ENCODE measurements around the gene AKAP6. TPM values are rescaled to one million over a fixed set of nuclear protein-coding genes. Genes with fewer than 3 reads are reported as not detected.

The AKAP6 gene
- 0.06 and 2.3 TPM in 2 replicates for total RNA-seq (2014; rRNA removed; shearing (Covaris generic))

- DNase-seq (ENCODE audit: low spot score), result peak; percentile 97
- in situ Hi-C loops (cut with HindIII; ENCODE audit: low sequenced_read_pairs), result no loop called here
These were observed at the start of gene AKAP6 for GRCh38 chr14:32329146-32329545. Gene AKAP6, plus strand, starts transcription at chr14:32329298. Its CDS starts 104,196 bp downstream, at chr14:32433494.

GRCh38 chr14:32286602-32287001, 42.5 kb upstream of the AKAP6 start:
- no peak for DNase-seq (ENCODE audit: low spot score)
- in situ Hi-C loops (cut with HindIII; ENCODE audit: low sequenced_read_pairs), result no loop called here

GRCh38 chr14:32296366-32296765, 32.7 kb upstream of the AKAP6 start:
- in situ Hi-C loops (cut with HindIII; ENCODE audit: low sequenced_read_pairs), result no loop called here
- no peak for DNase-seq (ENCODE audit: low spot score)

- in situ Hi-C loops (cut with HindIII; ENCODE audit: low sequenced_read_pairs), result no loop called here
These were observed 30.8 kb upstream of the AKAP6 start for GRCh38 chr14:32298346-32298745.

GRCh38 chr14:32300136-32300535, 29.0 kb upstream of the AKAP6 start:
- no peak for DNase-seq (ENCODE audit: low spot score)
- in situ Hi-C loops (cut with HindIII; ENCODE audit: low sequenced_read_pairs), result no loop called here

More at GRCh38 chr14:32298346-32298745, 30.8 kb upstream of the AKAP6 start:
- DNase-seq (ENCODE audit: low spot score), result no peak

- no peak for DNase-seq (ENCODE audit: low spot score)
- in situ Hi-C loops (cut with HindIII; ENCODE audit: low sequenced_read_pairs), result no loop called here
These were observed 25.2 kb upstream of the AKAP6 start for GRCh38 chr14:32303865-32304264.

GRCh38 chr14:32304296-32304695, 24.8 kb upstream of the AKAP6 start:
- DNase-seq (ENCODE audit: low spot score), result no peak
- in situ Hi-C loops (cut with HindIII; ENCODE audit: low sequenced_read_pairs), result no loop called here

- no peak for DNase-seq (ENCODE audit: low spot score)
- in situ Hi-C loops (cut with HindIII; ENCODE audit: low sequenced_read_pairs), result no loop called here
These were observed 22.5 kb upstream of the AKAP6 start for GRCh38 chr14:32306549-32306948.

GRCh38 chr14:32307881-32308582, 21.1 kb upstream of the AKAP6 start:
- DNase-seq (ENCODE audit: low spot score), result no peak
- in situ Hi-C loops (cut with HindIII; ENCODE audit: low sequenced_read_pairs), result no loop called here

GRCh38 chr14:32310876-32311275, 18.2 kb upstream of the AKAP6 start:
- no peak for DNase-seq (ENCODE audit: low spot score)

GRCh38 chr14:32311294-32312009, 17.6 kb upstream of the AKAP6 start:
- DNase-seq (ENCODE audit: low spot score), result no peak
- in situ Hi-C loops (cut with HindIII; ENCODE audit: low sequenced_read_pairs), result no loop called here

More at GRCh38 chr14:32310876-32311275, 18.2 kb upstream of the AKAP6 start:
- in situ Hi-C loops (cut with HindIII; ENCODE audit: low sequenced_read_pairs), result no loop called here

GRCh38 chr14:32312010-32312331, 17.1 kb upstream of the AKAP6 start:
- in situ Hi-C loops (cut with HindIII; ENCODE audit: low sequenced_read_pairs), result no loop called here
- no peak for DNase-seq (ENCODE audit: low spot score)

- no peak for DNase-seq (ENCODE audit: low spot score)
- in situ Hi-C loops (cut with HindIII; ENCODE audit: low sequenced_read_pairs), result no loop called here
These were observed 15.2 kb upstream of the AKAP6 start for GRCh38 chr14:32313844-32314376.

- DNase-seq (ENCODE audit: low spot score), result no peak
- in situ Hi-C loops (cut with HindIII; ENCODE audit: low sequenced_read_pairs), result no loop called here
These were observed 10.9 kb upstream of the AKAP6 start for GRCh38 chr14:32318087-32318795.

- in situ Hi-C loops (cut with HindIII; ENCODE audit: low sequenced_read_pairs), result no loop called here
These were observed 9.6 kb upstream of the AKAP6 start for GRCh38 chr14:32319368-32320049.

GRCh38 chr14:32324601-32325000, 4.5 kb upstream of the AKAP6 start:
- DNase-seq (ENCODE audit: low spot score), result no peak
- in situ Hi-C loops (cut with HindIII; ENCODE audit: low sequenced_read_pairs), result no loop called here

More at GRCh38 chr14:32319368-32320049, 9.6 kb upstream of the AKAP6 start:
- DNase-seq (ENCODE audit: low spot score), result no peak

- in situ Hi-C loops (cut with HindIII; ENCODE audit: low sequenced_read_pairs), result no loop called here
- DNase-seq (ENCODE audit: low spot score), result peak; percentile 47
These were observed 1.7 kb upstream of the AKAP6 start for GRCh38 chr14:32327255-32327961.

- peak; percentile 70 for DNase-seq (ENCODE audit: low spot score)
- in situ Hi-C loops (cut with HindIII; ENCODE audit: low sequenced_read_pairs), result no loop called here
These were observed 690 bp downstream of the AKAP6 start for GRCh38 chr14:32329690-32330285.

Data from G401 (cell line).